HAP-1 (cell line): ENCODE results near the gene UGT2B15.
"Not testable (repeated sequence)": the region's sequence is repeated elsewhere in the genome, so short reads cannot be mapped to it uniquely, and the experiment has no call there.

Source experiments
- DNase-seq, 2 experiments: peaks; one replicate each; pipeline ENCODE4 v3.0.0-alpha.2; 2016 to 2020; ENCODE audit warnings: low spot score in 2 of 2
- H3K27me3 ChIP-seq: fragments of 250-450 bp; sonication (Bioruptor Pico); 2 replicates; pipeline ENCODE4 v1.5.1; 2020; ENCODE audit warnings: low read depth, mild to moderate bottlenecking, moderate library complexity
- H3K36me3 ChIP-seq: fragments of 250-450 bp; sonication (Bioruptor Pico); replicated peaks from 2 replicates; pipeline ENCODE4 v1.5.1; 2020; ENCODE audit warnings: mild to moderate bottlenecking
- H3K4me1 ChIP-seq: fragments of 250-450 bp; sonication (Bioruptor Pico); 2 replicates; pipeline ENCODE4 v1.5.1; 2020; ENCODE audit warnings: mild to moderate bottlenecking
- H3K4me3 ChIP-seq: fragments of 250-450 bp; sonication (Bioruptor Pico); 2 replicates; pipeline ENCODE4 v1.5.1; 2020; ENCODE audit warnings: mild to moderate bottlenecking, moderate library complexity
- H3K9me3 ChIP-seq: fragments of 250-450 bp; sonication (Bioruptor Pico); 2 replicates; pipeline ENCODE4 v1.5.1; 2020; ENCODE audit warnings: mild to moderate bottlenecking, moderate library complexity
- in situ Hi-C: fragments of 300-500 bp; cut with MboI; formaldehyde crosslinking; loops from 3 replicates; pipeline ENCODE4 v1.14.3; 2020; ENCODE audit warnings: low sequenced_read_pairs, inconsistent platforms, mixed read lengths

UGT2B15 gene

DNA sequence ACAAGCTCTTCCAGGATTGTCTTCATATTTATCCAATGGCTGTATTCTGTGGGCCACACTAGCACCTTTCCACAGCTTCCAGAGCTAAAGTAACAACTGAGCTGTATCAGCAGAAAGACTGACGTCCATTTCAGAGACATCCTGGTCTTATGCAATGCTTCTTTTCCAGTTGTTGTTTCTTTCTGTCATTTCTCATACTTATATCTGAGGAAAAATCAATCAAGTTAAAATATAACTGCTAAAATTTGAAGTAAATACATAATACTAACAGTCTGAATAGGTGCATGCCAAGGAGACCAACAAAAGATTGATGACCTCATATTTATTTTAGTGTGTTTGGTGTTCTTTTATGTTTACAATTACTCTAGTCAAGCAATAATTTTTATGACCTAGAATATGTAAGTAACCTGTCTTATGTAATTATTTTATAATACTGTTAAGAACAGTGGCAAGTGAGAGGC, at the start of gene UGT2B15:
Gene UGT2B15 (minus strand): TSS at position 174 of the 461 bp plus-strand sequence. CDS start 34 bp downstream, at position 140.
- H3K27me3 ChIP-seq, H3K4me3 ChIP-seq, H3K9me3 ChIP-seq, H3K4me1 ChIP-seq, in situ Hi-C loops, H3K36me3 ChIP-seq, DNase-seq: not testable (repeated sequence)

GRCh38 chr4:68719075-68719473, 48.6 kb upstream of the UGT2B15 start:
- in situ Hi-C loops, result no loop called here
- no peaks in the 10 kb centered on the region for H3K4me1 ChIP-seq
- no peak for DNase-seq
- H3K4me3 ChIP-seq, result no peak overlapping the region
- H3K27me3 ChIP-seq, result no peaks in the 10 kb centered on the region
- no peaks in the 10 kb centered on the region for H3K9me3 ChIP-seq
- H3K36me3 ChIP-seq, result no peaks in the 10 kb centered on the region

- H3K27me3 ChIP-seq, result no peaks in the 10 kb centered on the region
- no peak for DNase-seq
- H3K9me3 ChIP-seq, result no peaks in the 10 kb centered on the region
- no peak overlapping the region for H3K4me3 ChIP-seq
- H3K4me1 ChIP-seq, result no peaks in the 10 kb centered on the region
- no peaks in the 10 kb centered on the region for H3K36me3 ChIP-seq
- in situ Hi-C loops, result no loop called here
Measured at GRCh38 chr4:68718447-68719074, 48.1 kb upstream of the UGT2B15 start.

GRCh38 chr4:68717999-68718398, 47.5 kb upstream of the UGT2B15 start:
- in situ Hi-C loops, result no loop called here
- no peak for DNase-seq
- H3K27me3 ChIP-seq, result no peaks in the 10 kb centered on the region
- H3K4me1 ChIP-seq, result no peaks in the 10 kb centered on the region
- no peaks in the 10 kb centered on the region for H3K36me3 ChIP-seq
- H3K4me3 ChIP-seq, result no peak overlapping the region
- no peaks in the 10 kb centered on the region for H3K9me3 ChIP-seq

GRCh38 chr4:68714400-68714799, 43.9 kb upstream of the UGT2B15 start:
- no peaks in the 10 kb centered on the region for H3K4me1 ChIP-seq
- H3K27me3 ChIP-seq, result no peaks in the 10 kb centered on the region
- no peak overlapping the region for H3K4me3 ChIP-seq
- DNase-seq, result no peak
- in situ Hi-C loops, result no loop called here
- H3K36me3 ChIP-seq, result no peaks in the 10 kb centered on the region
- H3K9me3 ChIP-seq, result no peaks in the 10 kb centered on the region

GRCh38 chr4:68712207-68712606, 41.8 kb upstream of the UGT2B15 start:
- Histone ChIP-seq H3K9me3 (no peaks in the 10 kb centered on the region), H3K4me1 (no peaks in the 10 kb centered on the region), H3K4me3 (no peak overlapping the region), H3K27me3 (no peaks in the 10 kb centered on the region), H3K36me3 (no peaks in the 10 kb centered on the region)
- no peak for DNase-seq
- in situ Hi-C loops, result no loop called here

GRCh38 chr4:68708566-68708965, 38.1 kb upstream of the UGT2B15 start:
- in situ Hi-C loops, result no loop called here
- Histone ChIP-seq H3K4me1 (no peaks in the 10 kb centered on the region), H3K36me3 (no peaks in the 10 kb centered on the region), H3K27me3 (no peaks in the 10 kb centered on the region), H3K9me3 (no peaks in the 10 kb centered on the region), H3K4me3 (no peak overlapping the region)
- no peak for DNase-seq

DNA sequence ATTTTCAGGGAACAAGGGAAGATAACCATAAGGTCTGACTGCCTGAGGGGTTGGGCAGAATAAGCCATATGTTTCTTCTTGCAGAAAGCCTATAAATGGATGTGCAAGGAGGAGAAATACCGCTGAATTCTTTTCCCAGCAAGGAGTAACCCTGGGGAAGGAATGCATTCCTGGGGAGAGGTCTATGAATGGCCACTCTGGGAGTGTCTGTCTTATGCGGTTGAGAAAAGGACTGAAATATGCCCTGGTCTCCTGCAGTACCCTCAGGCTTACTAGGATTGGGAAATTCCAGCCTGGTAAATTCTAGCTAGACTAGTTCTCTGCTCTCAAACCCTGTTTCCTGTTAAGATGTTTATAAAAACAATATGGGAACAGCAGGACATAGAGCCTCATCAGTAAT, 32.7 kb upstream of the UGT2B15 start:
- H3K4me3 ChIP-seq, H3K9me3 ChIP-seq, H3K36me3 ChIP-seq, in situ Hi-C loops, H3K4me1 ChIP-seq, DNase-seq, H3K27me3 ChIP-seq: not testable (repeated sequence)

DNA sequence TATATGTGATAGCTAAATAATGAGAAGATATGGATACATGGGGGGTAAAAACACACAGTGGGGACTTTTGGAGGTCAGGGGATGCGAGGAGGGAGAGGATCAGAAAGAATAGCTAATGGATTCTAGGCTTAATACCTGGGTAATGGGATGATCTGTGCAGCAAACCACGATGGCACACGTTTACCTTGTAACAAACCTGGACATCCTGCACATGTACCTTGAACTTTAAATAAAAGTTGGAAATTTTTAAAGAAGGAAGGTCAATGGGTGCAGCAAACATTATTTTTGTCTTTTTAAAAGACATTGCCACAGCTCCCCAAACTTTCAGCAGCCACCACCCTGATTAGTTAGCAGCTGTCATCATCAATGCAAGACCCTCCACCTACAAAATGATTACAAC, 29.7 kb upstream of the UGT2B15 start:
- H3K4me1 ChIP-seq, result no peaks in the 10 kb centered on the region
- in situ Hi-C loops, result no loop called here

DNA sequence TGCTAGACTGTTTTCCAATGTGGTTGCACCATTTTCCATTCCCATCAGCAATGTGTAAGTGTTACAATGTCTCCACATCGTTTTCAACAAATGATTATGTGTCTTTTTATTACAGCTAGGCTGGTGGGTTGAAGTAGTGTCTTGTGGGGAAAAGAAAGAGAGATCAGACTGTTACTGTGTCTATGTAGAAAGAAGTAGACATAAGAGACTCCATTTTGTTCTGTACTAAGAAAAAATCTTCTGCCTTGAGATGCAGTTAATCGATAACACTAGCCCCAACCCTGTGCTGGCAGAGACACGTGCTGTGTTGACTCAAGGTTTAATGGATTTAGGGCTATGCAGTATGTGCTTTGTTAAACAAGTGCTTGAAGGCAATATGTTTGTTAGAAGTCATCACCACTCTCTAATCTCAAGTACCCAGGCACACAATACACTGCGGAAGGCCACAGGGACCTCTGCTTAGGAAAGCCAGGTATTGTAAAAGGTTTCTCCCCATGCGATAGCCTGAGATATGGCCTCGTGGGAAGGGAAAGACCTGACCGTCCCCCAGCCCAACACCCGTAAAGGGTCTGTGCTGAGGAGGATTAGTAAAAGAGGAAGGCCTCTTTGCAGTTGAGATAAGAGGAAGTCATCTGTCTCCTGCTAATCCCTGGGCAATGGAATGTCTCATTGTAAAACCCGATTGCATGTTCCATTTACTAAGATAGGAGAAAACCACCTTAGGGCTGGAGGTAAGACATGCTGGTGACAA, 23.0 kb upstream of the UGT2B15 start:
- no peak overlapping the region for H3K4me3 ChIP-seq
- no peaks in the 10 kb centered on the region for H3K36me3 ChIP-seq
- DNase-seq, result no peak
- no peaks in the 10 kb centered on the region for H3K9me3 ChIP-seq
- no peaks in the 10 kb centered on the region for H3K27me3 ChIP-seq
- no peaks in the 10 kb centered on the region for H3K4me1 ChIP-seq
- in situ Hi-C loops, result no loop called here

More for the DNA sequence above, 29.7 kb upstream of the UGT2B15 start:
- H3K27me3 ChIP-seq, result no peaks in the 10 kb centered on the region
- no peaks in the 10 kb centered on the region for H3K9me3 ChIP-seq
- no peak for DNase-seq
- H3K36me3 ChIP-seq, result no peaks in the 10 kb centered on the region
- H3K4me3 ChIP-seq, result no peak overlapping the region

DNA sequence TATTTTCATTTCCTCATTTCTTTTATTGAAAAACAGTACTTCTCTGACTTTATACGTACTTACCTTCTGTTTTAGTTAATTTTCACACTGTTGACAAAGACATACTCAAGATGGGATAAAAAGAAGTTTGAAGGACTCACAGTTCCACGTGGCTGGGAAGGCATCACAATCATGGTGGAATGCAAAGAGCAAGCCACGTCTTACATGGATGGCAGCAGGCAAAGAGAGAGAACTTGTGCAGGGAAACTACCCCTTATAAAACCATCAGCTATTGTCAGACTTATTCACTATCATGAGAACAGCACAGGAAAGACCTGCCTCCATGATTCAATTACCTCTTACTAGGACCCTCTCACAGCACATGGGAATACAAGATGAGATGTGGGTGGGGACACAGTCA, 20.7 kb upstream of the UGT2B15 start:
- Histone ChIP-seq H3K9me3 (no peaks in the 10 kb centered on the region), H3K36me3 (no peaks in the 10 kb centered on the region), H3K4me1 (no peaks in the 10 kb centered on the region), H3K27me3 (no peaks in the 10 kb centered on the region), H3K4me3 (no peak overlapping the region)
- no peak for DNase-seq
- in situ Hi-C loops, result no loop called here

- no peaks in the 10 kb centered on the region for H3K4me1 ChIP-seq
- H3K9me3 ChIP-seq, result no peaks in the 10 kb centered on the region
- in situ Hi-C loops, result no loop called here
- no peaks in the 10 kb centered on the region for H3K36me3 ChIP-seq
- no peaks in the 10 kb centered on the region for H3K27me3 ChIP-seq
- DNase-seq, result no peak
- no peak overlapping the region for H3K4me3 ChIP-seq
Measured at GRCh38 chr4:68683034-68683433, 12.6 kb upstream of the UGT2B15 start.

- H3K4me3 ChIP-seq, in situ Hi-C loops, DNase-seq, H3K9me3 ChIP-seq, H3K4me1 ChIP-seq, H3K36me3 ChIP-seq, H3K27me3 ChIP-seq: not testable (repeated sequence)
Measured at GRCh38 chr4:68681298-68681697, 10.8 kb upstream of the UGT2B15 start.

DNA sequence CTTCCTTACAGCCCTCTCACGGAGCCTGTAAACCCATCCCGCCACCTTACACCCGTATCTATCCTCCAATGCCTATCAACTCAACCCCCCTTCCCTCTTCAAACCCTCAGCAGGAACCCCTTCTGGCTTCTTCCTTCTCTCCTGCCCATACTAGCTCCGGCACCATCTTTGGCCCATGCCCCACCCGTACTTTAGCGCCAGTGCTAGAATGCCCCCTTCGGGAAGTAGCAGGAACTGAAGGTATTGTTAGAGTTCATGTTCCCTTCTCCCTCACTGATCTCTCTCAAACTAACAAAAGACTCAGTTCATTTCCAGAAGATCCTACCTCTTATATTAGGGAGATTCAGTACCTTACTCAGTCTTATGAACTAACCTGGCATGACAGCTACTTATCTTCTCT, 2.7 kb upstream of the UGT2B15 start:
- H3K4me3 ChIP-seq, result no peak overlapping the region
- no peaks in the 10 kb centered on the region for H3K27me3 ChIP-seq
- H3K9me3 ChIP-seq, result no peaks in the 10 kb centered on the region
- DNase-seq, result no peak
- in situ Hi-C loops, result no loop called here
- H3K36me3 ChIP-seq, result no peaks in the 10 kb centered on the region
- no peaks in the 10 kb centered on the region for H3K4me1 ChIP-seq
